ENCODE results near the gene NES. TPM values are rescaled to one million over a fixed set of nuclear protein-coding genes. Genes with fewer than 3 reads are reported as not detected.

NES gene
- total RNA-seq, 4 donors from 2014 or later: 16.6 to 37.4 (median 32.5) TPM

GRCh38 chr1:156624814-156625435 is 52.3 kb downstream of the NES start:
- Histone ChIP-seq H3K27me3 (peaks cover 10 to 70% (median 33%) of the 10 kb centered on the region in 4 donors), H3K36me3 (no peaks in the 10 kb centered on the region), H3K4me3 (peak overlapping the region; percentile 43 to 61 (median 52)), H3K27ac (replicated peaks in 1 of 4) (peak overlapping the region; percentile 46 to 74 (median 54)), H3K4me1 (peaks cover 24 to 28% (median 26%) of the 10 kb centered on the region in 4 donors), H3K9me3 (no peaks in the 10 kb centered on the region)
- intact Hi-C loops (cut with DNase I): no loop called here
- DNase-seq (ENCODE audit: extremely low spot score): no peak
- WGBS: 0% methylated on average over 7 of the region's 55 CpGs
- TF ChIP-seq CTCF (IDR thresholded peaks at IDR 0.05) (no peak), POLR2AphosphoS5 (IDR thresholded peaks at IDR 0.05) (no peak), POLR2A (IDR thresholded peaks at IDR 0.05; ENCODE audit: low read depth) (no peak), EP300 (IDR thresholded peaks at IDR 0.05) (no peak)

GRCh38 chr1:156623946-156624813 is 53.0 kb downstream of the NES start:
- intact Hi-C loops (cut with DNase I): no loop called here
- Histone ChIP-seq H3K4me1 (peaks cover 24 to 28% (median 26%) of the 10 kb centered on the region in 4 donors), H3K36me3 (no peaks in the 10 kb centered on the region), H3K27me3 (peaks cover 10 to 67% (median 33%) of the 10 kb centered on the region in 4 donors), H3K27ac (replicated peaks in 1 of 4) (peak overlapping the region; percentile 46 to 74 (median 54)), H3K9me3 (no peaks in the 10 kb centered on the region), H3K4me3 (peak overlapping the region; percentile 43 to 61 (median 52))
- TF ChIP-seq CTCF (IDR thresholded peaks at IDR 0.05): peak in 2 of 3 experiments; percentile 3 to 40
- no peak for TF ChIP-seq POLR2A (IDR thresholded peaks at IDR 0.05; ENCODE audit: low read depth)
- no peak for DNase-seq (ENCODE audit: extremely low spot score)
- WGBS: 5% methylated on average over 11 of the region's 87 CpGs

GRCh38 chr1:156622581-156623297 is 54.5 kb downstream of the NES start:
- WGBS: 89% methylated on average over 6 of the region's 6 CpGs
- Histone ChIP-seq H3K27ac (replicated peaks in 1 of 4) (no peak overlapping the region), H3K27me3 (peaks cover 10 to 54% (median 32%) of the 10 kb centered on the region in 4 donors), H3K4me1 (peaks cover 24 to 28% (median 26%) of the 10 kb centered on the region in 4 donors), H3K9me3 (no peaks in the 10 kb centered on the region), H3K4me3 (no peak overlapping the region), H3K36me3 (no peaks in the 10 kb centered on the region)
- intact Hi-C loops (cut with DNase I): no loop called here
- DNase-seq (ENCODE audit: extremely low spot score): no peak
- no peak for TF ChIP-seq CTCF (IDR thresholded peaks at IDR 0.05)
- no peak for TF ChIP-seq POLR2A (IDR thresholded peaks at IDR 0.05; ENCODE audit: low read depth)
- TF ChIP-seq EP300 (IDR thresholded peaks at IDR 0.05): no peak
- no peak for TF ChIP-seq POLR2AphosphoS5 (IDR thresholded peaks at IDR 0.05)

- no peaks in the 10 kb centered on the region for H3K9me3 ChIP-seq
- H3K4me3 ChIP-seq: no peak overlapping the region
- 38% methylated on average over 6 of the region's 6 CpGs for WGBS
- DNase-seq (ENCODE audit: extremely low spot score): no peak
- H3K27me3 ChIP-seq: peaks cover 0 to 23% (median 6%) of the 10 kb centered on the region in 4 donors
- H3K4me1 ChIP-seq: peaks cover 27 to 45% (median 38%) of the 10 kb centered on the region in 4 donors
- H3K27ac ChIP-seq (replicated peaks in 1 of 4): no peak overlapping the region
- H3K36me3 ChIP-seq: no peaks in the 10 kb centered on the region
- intact Hi-C loops (cut with DNase I): loop anchor here (5.0 kb wide), 1 partner anchor 232 kb away; no protein-coding TSS in a partner anchor
- TF ChIP-seq POLR2A (IDR thresholded peaks at IDR 0.05; ENCODE audit: low read depth) (no peak), CTCF (IDR thresholded peaks at IDR 0.05) (no peak), EP300 (IDR thresholded peaks at IDR 0.05) (no peak), POLR2AphosphoS5 (IDR thresholded peaks at IDR 0.05) (no peak)
These were observed 57.6 kb downstream of the NES start for GRCh38 chr1:156619582-156619955.

All from esophagus muscularis mucosa (tissue), 4 donors.